Small intestine (tissue), 7 donors: ENCODE results near the gene ZNF30. TPM values are rescaled to one million over a fixed set of nuclear protein-coding genes. Genes with fewer than 3 reads are reported as not detected.
"Not testable (repeated sequence)": the region's sequence is repeated elsewhere in the genome, so short reads cannot be mapped to it uniquely, and the experiment has no call there.

Experiments used
- DNase-seq, 2 donors: peaks; one replicate each; pipeline versions ENCODE4 v3.0.0 to v3.0.0-alpha.2; 2013
- FAIRE-seq: peaks from 2 replicates; lab custom pipeline; 2012; peaks lifted over from hg19 to GRCh38; lab: Jason Lieb, UNC
- H3K27ac ChIP-seq, 3 donors: one replicate each; pipeline ENCODE4 v1.5.1; 2013; ENCODE audit warnings: low read length in 2 of 3, mild to moderate bottlenecking in 2 of 3, control low read depth in 1 of 3, inconsistent platforms in 1 of 3, low read depth in 1 of 3, moderate library complexity in 1 of 3
- H3K27me3 ChIP-seq, 3 donors: one replicate each; pipeline ENCODE4 v1.6.1; 2013; ENCODE audit warnings: low read length in 3 of 3, inconsistent platforms in 1 of 3; ENCODE audit not compliant: control insufficient read depth in 3 of 3, insufficient read depth in 3 of 3
- H3K36me3 ChIP-seq, 3 donors: one replicate each; pipeline ENCODE4 v1.6.1; 2013; ENCODE audit warnings: low read length in 3 of 3, inconsistent platforms in 1 of 3, low read depth in 1 of 3, mild to moderate bottlenecking in 1 of 3, moderate library complexity in 1 of 3; ENCODE audit not compliant: control insufficient read depth in 3 of 3, insufficient read depth in 2 of 3
- H3K4me1 ChIP-seq, 3 donors: one replicate each; pipeline ENCODE4 v1.6.1; 2013; ENCODE audit warnings: low read length in 2 of 3, inconsistent platforms in 1 of 3, low read depth in 1 of 3, mild to moderate bottlenecking in 1 of 3, moderate library complexity in 1 of 3; ENCODE audit not compliant: control insufficient read depth in 3 of 3, insufficient read depth in 2 of 3
- H3K4me3 ChIP-seq, 3 donors: one replicate each; pipeline ENCODE4 v1.5.1; 2013; ENCODE audit warnings: low read length in 3 of 3, control low read depth in 1 of 3, inconsistent platforms in 1 of 3, low read depth in 1 of 3, mild to moderate bottlenecking in 1 of 3, moderate library complexity in 1 of 3
- H3K9me3 ChIP-seq, 2 donors: one replicate each; pipeline ENCODE4 v1.6.1; 2013; ENCODE audit warnings: low read depth in 1 of 2, low read length in 1 of 2; ENCODE audit not compliant: control insufficient read depth in 2 of 2, insufficient read depth in 1 of 2
- WGBS, 3 donors: extraction: QIAGEN DNeasy Blood & Tissue Kit; methylation state at CpG; one replicate each; pipeline ENCODE4 v1.1.7; 2013; 5-methylcytosine and 5-hydroxymethylcytosine counted together
- polyA plus RNA-seq, 4 donors: library from polyadenylated mRNA; stranded (reverse) in 3 of 4; unstranded in 1 of 4; fragments of 200-250 nt in 3 of 4; fragments of 120-200 nt in 1 of 4; gene quantifications; one replicate each; pipeline versions ENCODE4 v1.2.1 to v1.2.3, GENCODE V29; 2013
- donor health status: healthy with polysubstance abuse.
- donor health status: control.
- donor health status: control.
- donor health status: Bipolar disorder and iron deficiency.
- donor health status: healthy.

Gene ZNF30
- polyA plus RNA-seq, 4 donors: 0.54 to 5.9 (median 3.2) TPM

DNA sequence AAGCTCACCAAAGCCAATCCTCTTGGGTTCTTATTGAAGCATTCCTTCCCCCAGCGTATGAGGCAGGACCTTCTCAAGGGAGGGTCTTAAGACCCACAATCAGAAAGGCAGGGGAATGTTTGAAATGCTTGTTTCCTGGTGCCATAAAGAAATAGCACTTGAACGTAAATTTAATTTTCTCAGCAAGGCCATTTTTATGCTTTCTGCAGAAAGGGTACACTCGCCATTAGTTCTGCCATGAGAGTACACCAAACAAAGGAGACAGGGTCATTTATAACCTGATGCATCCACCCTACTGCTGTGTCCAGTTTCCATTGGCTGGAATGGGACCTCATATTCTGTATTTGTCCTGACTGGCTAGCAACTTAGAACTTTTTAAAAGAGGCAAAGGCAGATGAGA lies 9.6 kb upstream of the ZNF30 start:
- not testable (repeated sequence) for H3K27me3 ChIP-seq, H3K36me3 ChIP-seq, DNase-seq, FAIRE-seq, H3K4me3 ChIP-seq, H3K27ac ChIP-seq, H3K4me1 ChIP-seq
- WGBS, 3 donors: 82 to 86% (median 84%) methylated on average over 3 of the region's 3 CpGs
- H3K9me3 ChIP-seq: peaks cover 0 to 29% of the 10 kb centered on the region in 2 donors

DNA sequence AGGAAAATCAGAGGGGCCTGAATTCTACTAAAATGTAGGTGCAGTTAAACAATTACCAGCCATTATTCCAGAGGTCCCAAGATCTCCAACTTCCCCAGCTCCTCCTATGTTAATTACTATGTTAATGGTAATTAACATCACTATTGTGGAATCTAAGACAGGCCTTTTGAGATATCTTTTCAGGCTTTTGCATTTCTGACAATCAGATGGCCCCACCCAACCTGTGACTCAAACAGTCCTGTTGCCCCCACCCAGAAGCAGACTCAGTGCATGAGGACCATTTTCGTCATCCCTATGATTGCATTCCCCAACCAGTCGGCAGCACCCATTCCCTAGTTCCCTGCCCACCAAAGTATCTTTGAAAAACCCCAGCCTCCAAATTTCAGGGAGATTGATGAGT lies 8.5 kb upstream of the ZNF30 start:
- Histone ChIP-seq H3K4me3 (no peak overlapping the region), H3K9me3 (peaks cover 0 to 29% of the 10 kb centered on the region in 2 donors), H3K27ac (no peak overlapping the region), H3K36me3 (no peaks in the 10 kb centered on the region), H3K4me1 (no peaks in the 10 kb centered on the region), H3K27me3 (peaks cover 0 to 2% (median 0%) of the 10 kb centered on the region in 3 donors)
- DNase-seq (no peak), FAIRE-seq (no peak)
- 80 to 88% (median 84%) methylated on average over 2 of the region's 2 CpGs for WGBS, 3 donors

DNA sequence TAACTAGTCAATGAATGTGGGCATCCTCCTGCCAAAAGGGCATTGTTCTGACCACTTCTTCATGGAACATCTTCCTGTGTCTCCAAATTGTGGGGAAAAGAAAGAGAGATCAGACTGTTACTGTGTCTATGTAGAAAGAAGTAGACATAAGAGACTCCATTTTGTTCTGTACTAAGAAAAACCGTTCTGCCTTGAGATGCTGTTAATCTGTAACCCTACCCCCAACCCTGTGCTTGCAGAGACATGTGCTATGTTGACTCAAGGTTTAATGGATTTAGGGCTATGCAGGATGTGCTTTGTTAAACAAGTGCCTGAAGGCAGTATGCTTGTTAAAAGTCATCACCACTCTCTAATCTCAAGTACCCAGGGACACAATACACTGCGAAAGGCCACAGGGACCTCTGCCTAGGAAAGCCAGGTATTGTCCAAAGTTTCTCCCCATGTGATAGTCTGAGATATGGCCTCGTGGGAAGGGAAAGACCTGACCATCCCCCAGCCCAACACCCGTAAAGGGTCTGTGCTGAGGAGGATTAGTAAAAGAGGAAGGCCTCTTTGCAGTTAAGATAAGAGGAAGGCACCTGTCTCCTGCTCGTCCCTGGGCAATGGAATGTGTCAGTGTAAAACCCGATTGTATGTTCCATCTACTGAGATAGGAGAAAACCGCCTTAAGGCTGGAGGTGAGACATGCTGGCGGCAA lies 6.5 kb upstream of the ZNF30 start:
- WGBS, 3 donors: 55 to 68% (median 59%) methylated on average over 8 of the region's 8 CpGs
- not testable (repeated sequence) for FAIRE-seq
- H3K9me3 ChIP-seq: peaks cover 0 to 27% of the 10 kb centered on the region in 2 donors

DNA sequence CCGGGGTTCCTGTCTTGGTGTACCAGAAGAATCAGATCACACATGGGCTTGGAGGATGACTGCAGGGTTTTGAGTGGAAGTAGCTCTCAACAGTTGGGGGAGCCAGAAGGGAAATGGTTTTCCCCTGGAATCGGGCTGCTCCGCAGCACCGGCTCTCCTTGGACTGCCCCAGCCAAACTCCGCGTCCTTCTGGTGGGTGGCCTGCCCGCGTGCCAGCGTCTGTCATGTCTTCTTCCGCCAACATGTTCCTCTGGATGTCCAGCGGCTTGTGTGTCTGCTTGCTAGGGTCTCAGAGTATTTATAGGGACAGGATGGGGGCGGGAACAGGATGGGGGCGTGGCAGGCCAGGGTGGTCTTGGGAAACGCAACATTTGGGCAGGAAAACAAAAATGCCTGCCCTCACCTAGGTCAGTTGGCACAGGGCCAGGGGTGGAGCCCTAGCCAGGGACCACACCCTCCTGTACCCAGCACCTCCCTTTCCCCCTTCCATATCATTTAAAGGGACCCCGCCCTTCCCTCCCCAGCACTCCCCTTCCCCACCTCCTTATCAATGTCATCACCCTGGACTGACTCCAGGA lies 1.3 kb upstream of the ZNF30 start:
- Histone ChIP-seq H3K27me3 (no peaks in the 10 kb centered on the region), H3K4me1 (no peaks in the 10 kb centered on the region), H3K9me3 (peaks cover 0 to 5% of the 10 kb centered on the region in 2 donors), H3K27ac (no peak overlapping the region), H3K4me3 (no peak overlapping the region), H3K36me3 (no peaks in the 10 kb centered on the region)
- DNase-seq (no peak), FAIRE-seq (no peak)
- 89 to 94% (median 91%) methylated on average over 15 of the region's 15 CpGs for WGBS, 3 donors

More for the DNA sequence above, 6.5 kb upstream of the ZNF30 start:
- H3K4me1 ChIP-seq, H3K4me3 ChIP-seq, H3K27ac ChIP-seq, H3K36me3 ChIP-seq, H3K27me3 ChIP-seq, DNase-seq: not testable (repeated sequence)

DNA sequence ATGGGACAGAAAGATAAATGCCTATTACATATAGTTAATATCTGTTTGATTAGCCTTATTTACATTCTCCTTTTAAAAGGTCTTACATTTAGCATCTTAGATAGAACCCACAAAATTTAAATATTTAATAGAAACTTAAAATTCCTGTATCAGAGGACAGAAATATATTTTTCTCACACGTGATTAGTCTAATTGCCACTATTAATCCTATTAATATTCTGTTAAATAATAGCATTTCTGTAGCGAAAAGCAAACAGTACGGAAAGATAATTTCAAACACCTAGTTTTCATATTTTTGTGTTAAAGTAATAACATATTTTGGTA lies 380 bp upstream of the ZNF30 start:
- Histone ChIP-seq H3K9me3 (peaks cover 0 to 3% of the 10 kb centered on the region in 2 donors), H3K27ac (peak overlapping the region in 1 of 3 donors; percentile 75), H3K4me3 (peak overlapping the region in 1 of 3 donors; percentile 72), H3K4me1 (no peaks in the 10 kb centered on the region), H3K36me3 (no peaks in the 10 kb centered on the region), H3K27me3 (no peaks in the 10 kb centered on the region)
- WGBS, 3 donors: 74 to 77% (median 75%) methylated on average over 3 of the region's 3 CpGs
- no peak for FAIRE-seq
- DNase-seq: no peak

DNA sequence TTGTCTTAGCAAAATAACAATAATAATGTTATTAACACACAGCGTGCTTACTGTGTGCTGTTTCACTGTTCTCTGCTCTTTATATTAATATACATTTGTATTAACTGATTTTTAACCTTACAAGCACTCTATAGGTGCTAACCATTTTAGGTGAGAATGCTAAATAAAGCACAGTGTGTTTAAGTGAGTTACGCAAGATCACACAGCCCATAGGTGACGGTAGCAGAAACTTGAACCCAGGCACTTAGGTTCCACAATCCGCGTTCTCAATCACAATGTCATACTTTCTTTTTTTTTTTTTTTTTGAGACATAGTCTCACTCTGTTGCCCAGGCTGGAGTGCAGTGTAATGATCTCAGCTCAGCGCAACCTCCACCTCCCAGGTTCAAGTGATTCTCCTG lies 5.8 kb downstream of the ZNF30 start:
- 89 to 99% (median 97%) methylated on average over 6 of the region's 6 CpGs for WGBS, 3 donors
- H3K4me1 ChIP-seq: no peaks in the 10 kb centered on the region
- H3K4me3 ChIP-seq: no peak overlapping the region
- H3K27ac ChIP-seq: no peak overlapping the region
- FAIRE-seq (no peak), DNase-seq (no peak)
- H3K36me3 ChIP-seq: peaks cover 0 to 24% (median 7%) of the 10 kb centered on the region in 3 donors
- peaks cover 0 to 9% of the 10 kb centered on the region in 2 donors for H3K9me3 ChIP-seq
- H3K27me3 ChIP-seq: no peaks in the 10 kb centered on the region

DNA sequence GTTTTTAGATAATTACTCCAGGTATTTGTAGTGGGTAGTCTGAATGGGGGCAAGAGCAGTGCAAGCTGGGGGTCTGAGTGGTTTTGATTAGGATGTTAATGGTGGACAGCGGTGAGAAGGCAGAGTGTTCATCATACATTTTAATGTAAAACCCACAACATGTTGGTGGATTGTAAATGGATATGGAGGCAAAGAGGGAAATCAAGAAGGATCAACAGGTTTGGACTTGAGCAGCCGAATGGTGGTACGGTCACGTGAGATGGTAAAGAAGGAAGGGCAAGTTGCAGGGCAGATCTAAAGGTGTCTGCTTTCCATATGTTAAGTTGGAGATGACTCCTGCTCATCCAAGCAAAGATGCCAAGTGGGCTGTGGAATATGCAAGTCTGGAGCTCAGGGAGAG lies 9.5 kb downstream of the ZNF30 start:
- Histone ChIP-seq H3K9me3 (peaks cover 0 to 19% of the 10 kb centered on the region in 2 donors), H3K27me3 (no peaks in the 10 kb centered on the region), H3K27ac (no peak overlapping the region), H3K36me3 (peaks cover 0 to 32% (median 7%) of the 10 kb centered on the region in 3 donors), H3K4me1 (no peaks in the 10 kb centered on the region), H3K4me3 (no peak overlapping the region)
- FAIRE-seq (no peak), DNase-seq (no peak)
- 99% methylated on average over 4 of the region's 4 CpGs for WGBS, 3 donors

DNA sequence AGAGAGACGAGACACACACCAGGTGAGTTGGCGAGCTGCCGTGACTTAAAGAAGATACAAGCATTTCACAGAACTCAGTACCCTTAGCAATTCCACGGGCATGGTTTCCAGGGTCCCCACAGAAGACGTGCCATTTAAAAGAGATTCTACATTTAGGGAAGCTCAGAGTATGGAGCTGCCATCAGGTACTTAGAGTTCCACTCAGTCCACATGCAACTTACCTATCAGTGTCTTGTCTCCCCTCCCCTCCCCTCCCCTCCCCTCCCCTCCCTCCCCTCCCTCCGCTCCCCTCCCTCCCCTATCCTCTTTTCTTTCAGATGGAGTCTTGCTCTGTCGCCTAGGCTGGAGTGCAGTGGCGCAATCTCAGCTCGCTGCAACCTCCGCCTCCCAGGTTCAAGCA lies 12.2 kb downstream of the ZNF30 start:
- no peak overlapping the region for H3K27ac ChIP-seq
- H3K4me1 ChIP-seq: no peaks in the 10 kb centered on the region
- FAIRE-seq (no peak), DNase-seq (no peak)
- H3K36me3 ChIP-seq: peaks cover 0 to 27% (median 7%) of the 10 kb centered on the region in 3 donors
- H3K27me3 ChIP-seq: no peaks in the 10 kb centered on the region
- peaks cover 0 to 37% of the 10 kb centered on the region in 2 donors for H3K9me3 ChIP-seq
- 82 to 92% (median 89%) methylated on average over 6 to 9 of the region's 10 CpGs for WGBS, 3 donors
- H3K4me3 ChIP-seq: no peak overlapping the region
